Measurements from ENCODE around the gene PI4KB.

- no peak for TF ChIP-seq ZNF781 (CRISPR knock-in tag; IDR thresholded peaks at IDR 0.05; ENCODE audit: borderline replicate concordance, not compliant biosample characterization)
- no peak for TF ChIP-seq FOXK2 (IDR thresholded peaks at IDR 0.05)
- TF ChIP-seq ZNF335 (CRISPR knock-in tag; IDR thresholded peaks at IDR 0.05) = no peak
- TF ChIP-seq ZNF746 (CRISPR knock-in tag; IDR thresholded peaks at IDR 0.05) = no peak
- TF ChIP-seq ZNF350 (CRISPR knock-in tag; IDR thresholded peaks at IDR 0.05; ENCODE audit: borderline replicate concordance, low read depth) = no peak
- TF ChIP-seq POLR2AphosphoS5 (IDR thresholded peaks at IDR 0.05; ENCODE audit: low read depth, low read length) = no peak
- TF ChIP-seq, protein P1, sequence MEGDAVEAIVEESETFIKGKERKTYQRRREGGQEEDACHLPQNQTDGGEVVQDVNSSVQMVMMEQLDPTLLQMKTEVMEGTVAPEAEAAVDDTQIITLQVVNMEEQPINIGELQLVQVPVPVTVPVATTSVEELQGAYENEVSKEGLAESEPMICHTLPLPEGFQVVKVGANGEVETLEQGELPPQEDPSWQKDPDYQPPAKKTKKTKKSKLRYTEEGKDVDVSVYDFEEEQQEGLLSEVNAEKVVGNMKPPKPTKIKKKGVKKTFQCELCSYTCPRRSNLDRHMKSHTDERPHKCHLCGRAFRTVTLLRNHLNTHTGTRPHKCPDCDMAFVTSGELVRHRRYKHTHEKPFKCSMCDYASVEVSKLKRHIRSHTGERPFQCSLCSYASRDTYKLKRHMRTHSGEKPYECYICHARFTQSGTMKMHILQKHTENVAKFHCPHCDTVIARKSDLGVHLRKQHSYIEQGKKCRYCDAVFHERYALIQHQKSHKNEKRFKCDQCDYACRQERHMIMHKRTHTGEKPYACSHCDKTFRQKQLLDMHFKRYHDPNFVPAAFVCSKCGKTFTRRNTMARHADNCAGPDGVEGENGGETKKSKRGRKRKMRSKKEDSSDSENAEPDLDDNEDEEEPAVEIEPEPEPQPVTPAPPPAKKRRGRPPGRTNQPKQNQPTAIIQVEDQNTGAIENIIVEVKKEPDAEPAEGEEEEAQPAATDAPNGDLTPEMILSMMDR (CRISPR knock-in tag; IDR thresholded peaks at IDR 0.05) = no peak
- TF ChIP-seq CBX5 (CRISPR knock-in tag; IDR thresholded peaks at IDR 0.05; ENCODE audit: borderline replicate concordance) = no peak
Measured at GRCh38 chr1:151342021-151342420, 14.8 kb upstream of the PI4KB start.

Data from HepG2 (cell line).